ENCODE results near the gene PER3.

PER3 gene

GRCh38 chr1:7783826-7784491, at the start of gene PER3:
Gene PER3 (plus strand): TSS chr1:7784291. CDS start chr1:7784878, 587 bp downstream.
- peak within 1 kb of the TSS; percentile 69 to 99 (median 91) for H3K27ac ChIP-seq
- peak within 1 kb of the TSS; percentile 48 to 78 (median 68) for H3K4me3 ChIP-seq

- no peak overlapping the region for H3K4me3 ChIP-seq
Observed at GRCh38 chr1:7738044-7738443, 46.0 kb upstream of the PER3 start.

GRCh38 chr1:7743346-7743745, 40.7 kb upstream of the PER3 start:
- no peak overlapping the region for H3K4me3 ChIP-seq
- no peak overlapping the region for H3K27ac ChIP-seq

More at GRCh38 chr1:7738044-7738443, 46.0 kb upstream of the PER3 start:
- no peak overlapping the region for H3K27ac ChIP-seq

- Histone ChIP-seq H3K4me3 (no peak overlapping the region), H3K27ac (peak overlapping the region in 5 of 21 experiments; percentile 20 to 58 (median 44))
Observed at GRCh38 chr1:7744882-7745281, 39.2 kb upstream of the PER3 start.

GRCh38 chr1:7745783-7746182, 38.3 kb upstream of the PER3 start:
- Histone ChIP-seq H3K27ac (peak overlapping the region in 11 of 21 experiments; percentile 23 to 58 (median 31)), H3K4me3 (no peak overlapping the region)

- H3K4me3 ChIP-seq = no peak overlapping the region
- H3K27ac ChIP-seq = no peak overlapping the region
Observed at GRCh38 chr1:7747605-7748004, 36.5 kb upstream of the PER3 start.

- no peak overlapping the region for H3K4me3 ChIP-seq
- no peak overlapping the region for H3K27ac ChIP-seq
Observed at GRCh38 chr1:7749126-7749525, 35.0 kb upstream of the PER3 start.

- no peak overlapping the region for H3K4me3 ChIP-seq
Observed at GRCh38 chr1:7751174-7751573, 32.9 kb upstream of the PER3 start.

GRCh38 chr1:7752512-7753417, 31.3 kb upstream of the PER3 start:
- Histone ChIP-seq H3K4me3 (peak overlapping the region in 2 of 7 experiments; percentile 10 to 20), H3K27ac (peak overlapping the region in 1 of 21 experiments; percentile 42)

More at GRCh38 chr1:7751174-7751573, 32.9 kb upstream of the PER3 start:
- no peak overlapping the region for H3K27ac ChIP-seq

GRCh38 chr1:7753641-7754040, 30.4 kb upstream of the PER3 start:
- H3K4me3 ChIP-seq = no peak overlapping the region

GRCh38 chr1:7754234-7754633, 29.9 kb upstream of the PER3 start:
- Histone ChIP-seq H3K4me3 (no peak overlapping the region), H3K27ac (no peak overlapping the region)

More at GRCh38 chr1:7753641-7754040, 30.4 kb upstream of the PER3 start:
- no peak overlapping the region for H3K27ac ChIP-seq

GRCh38 chr1:7755448-7755847, 28.6 kb upstream of the PER3 start:
- H3K4me3 ChIP-seq = no peak overlapping the region
- H3K27ac ChIP-seq = no peak overlapping the region

GRCh38 chr1:7760245-7760644, 23.8 kb upstream of the PER3 start:
- peak overlapping the region in 1 of 21 experiments; percentile 40 for H3K27ac ChIP-seq

GRCh38 chr1:7761103-7761502, 23.0 kb upstream of the PER3 start:
- Histone ChIP-seq H3K27ac (no peak overlapping the region), H3K4me3 (no peak overlapping the region)

More at GRCh38 chr1:7760245-7760644, 23.8 kb upstream of the PER3 start:
- H3K4me3 ChIP-seq = no peak overlapping the region

GRCh38 chr1:7767176-7767575, 16.9 kb upstream of the PER3 start:
- H3K27ac ChIP-seq = no peak overlapping the region
- H3K4me3 ChIP-seq = no peak overlapping the region

- no peak overlapping the region for H3K27ac ChIP-seq
- no peak overlapping the region for H3K4me3 ChIP-seq
Observed at GRCh38 chr1:7768583-7768982, 15.5 kb upstream of the PER3 start.

GRCh38 chr1:7769673-7770412, 14.2 kb upstream of the PER3 start:
- Histone ChIP-seq H3K27ac (peak overlapping the region in 1 of 21 experiments; percentile 96), H3K4me3 (no peak overlapping the region)

GRCh38 chr1:7770669-7770996, 13.5 kb upstream of the PER3 start:
- H3K4me3 ChIP-seq = peak overlapping the region; percentile 67 to 100 (median 88)

GRCh38 chr1:7770997-7771822, 12.9 kb upstream of the PER3 start, which contains the start of gene VAMP3:
Gene VAMP3 (plus strand): TSS chr1:7771296. CDS start chr1:7771384, 88 bp downstream.
- Histone ChIP-seq H3K4me3 (peak within 1 kb of the TSS; percentile 67 to 100 (median 88)), H3K27ac (peak within 1 kb of the TSS; percentile 67 to 99 (median 92))

More at GRCh38 chr1:7770669-7770996, 13.5 kb upstream of the PER3 start:
- H3K27ac ChIP-seq = peak overlapping the region; percentile 49 to 99 (median 91)

Data from skin epidermis (tissue), 12 donors.